ENCODE data around the gene PIGX.

PIGX gene

DNA sequence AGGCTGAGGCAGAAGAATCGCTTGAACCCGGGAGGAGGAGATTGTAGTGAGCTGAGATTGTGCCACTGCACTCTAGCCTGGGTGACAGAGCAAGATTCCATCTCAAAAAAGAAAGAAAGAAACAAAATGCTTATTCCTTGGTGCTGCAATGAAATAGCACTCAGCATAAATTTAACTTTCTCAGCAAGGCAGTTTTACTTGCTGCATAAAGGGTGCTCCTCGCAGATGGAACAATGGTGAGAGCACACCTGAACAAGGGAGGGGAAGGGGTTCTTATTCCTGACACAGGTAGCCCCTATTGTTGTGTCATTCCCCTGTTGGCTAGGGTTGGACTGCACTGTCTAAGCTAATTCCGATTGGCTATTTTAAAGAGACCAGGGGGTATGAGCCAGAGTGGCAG is 44.6 kb downstream of the PIGX start:
- DNase-seq (ENCODE audit: low read depth, low spot score): no peak

DNA sequence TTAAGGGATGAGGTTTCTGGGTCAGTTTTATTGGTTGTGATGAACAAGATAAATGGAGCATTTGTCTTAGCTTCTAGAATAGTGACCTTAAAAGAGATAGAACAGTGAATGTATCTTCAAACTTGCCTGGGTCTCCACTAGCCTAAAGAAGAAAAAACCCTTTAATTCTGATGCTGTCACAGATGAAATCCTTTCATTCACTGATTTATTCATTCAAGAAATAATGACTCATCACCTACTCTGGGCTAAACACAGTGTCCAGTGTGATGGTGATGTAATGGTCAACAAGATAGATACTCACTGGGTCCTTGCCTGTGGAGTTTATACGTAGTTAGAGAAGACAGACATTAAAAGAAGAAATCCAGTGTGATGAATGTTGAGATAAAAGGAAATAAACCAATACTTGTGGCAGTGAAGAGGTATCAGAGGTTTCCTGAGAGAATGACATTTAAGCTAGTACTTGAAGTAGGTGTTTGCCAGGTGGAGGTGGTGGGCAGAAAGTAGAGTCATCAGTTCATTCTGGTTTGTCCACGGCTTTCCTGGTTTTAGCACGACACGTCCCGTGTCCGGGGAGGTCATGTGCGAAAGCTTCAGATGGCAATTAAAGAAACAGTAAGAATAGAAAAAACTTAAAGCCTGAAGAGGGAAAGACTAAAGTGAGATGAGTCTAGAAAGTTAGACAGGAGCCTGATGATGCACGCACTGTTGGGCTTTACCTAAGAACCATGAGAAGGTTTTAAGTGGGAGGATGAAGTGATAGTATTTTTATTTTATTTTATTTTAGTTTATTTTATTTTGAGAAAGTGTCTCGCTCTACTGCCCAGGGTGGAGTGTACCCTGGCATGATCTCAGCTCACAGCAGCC is 45.9 kb downstream of the PIGX start:
- DNase-seq (ENCODE audit: low read depth, low spot score): peak; percentile 10

DNA sequence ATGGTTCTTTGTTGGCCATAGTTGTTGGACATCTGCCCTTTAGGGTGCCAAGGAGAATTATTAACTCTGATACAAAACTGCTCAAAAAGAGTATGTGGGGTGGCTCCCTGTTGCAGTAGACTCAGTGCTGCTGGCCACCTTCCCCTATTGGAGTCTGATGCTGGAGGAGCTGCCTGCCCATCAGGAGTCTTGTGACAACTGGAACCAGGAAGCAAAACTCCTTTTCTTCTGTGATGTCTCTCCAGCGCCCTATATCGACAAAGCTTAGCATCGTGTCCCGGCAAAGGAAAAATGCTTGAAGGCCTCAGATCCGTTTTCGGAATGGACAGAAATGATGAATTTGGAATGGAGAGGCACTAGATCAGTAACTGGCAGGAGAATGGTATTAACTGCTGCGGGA is 51.0 kb downstream of the PIGX start:
- no peak for DNase-seq (ENCODE audit: low read depth, low spot score)

DNA sequence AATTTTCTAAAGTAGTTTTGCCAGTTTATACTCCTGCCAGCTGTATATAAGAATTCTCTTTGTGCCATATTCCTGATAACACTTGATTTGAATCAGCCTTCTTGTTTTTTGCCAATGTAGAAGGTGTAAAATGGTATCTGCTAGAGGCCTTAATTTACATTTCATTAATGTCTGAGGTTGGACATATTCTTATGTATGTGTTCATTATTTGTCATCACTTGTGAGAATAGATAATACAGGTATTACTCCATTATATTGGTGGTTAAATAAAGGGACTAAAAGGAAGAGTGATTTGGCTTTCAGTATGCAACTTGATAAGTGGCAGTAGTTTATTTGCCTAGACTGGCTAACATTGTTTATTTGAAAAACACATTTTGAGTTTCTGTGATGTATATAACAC is 53.3 kb downstream of the PIGX start:
- no peak for DNase-seq (ENCODE audit: low read depth, low spot score)

DNA sequence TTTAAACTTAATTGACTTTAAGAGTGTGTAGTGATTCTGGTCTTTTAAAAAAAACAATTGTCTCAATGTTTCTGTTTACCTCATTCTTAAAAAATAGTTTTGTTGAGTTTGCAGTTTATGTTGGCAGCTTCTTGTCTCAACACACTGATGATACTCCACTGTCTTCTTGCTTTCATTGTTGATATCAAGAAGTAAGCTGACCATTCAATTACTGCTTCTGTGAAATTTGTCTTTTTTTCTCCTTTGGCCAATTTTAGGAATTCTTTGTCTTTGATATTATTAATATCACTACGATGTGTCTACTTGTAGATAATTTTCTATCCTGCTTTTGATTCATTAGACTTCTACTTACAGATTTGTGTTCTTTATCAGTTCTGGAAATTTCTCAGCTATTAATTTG is 58.9 kb downstream of the PIGX start:
- DNase-seq (ENCODE audit: low read depth, low spot score): no peak

DNA sequence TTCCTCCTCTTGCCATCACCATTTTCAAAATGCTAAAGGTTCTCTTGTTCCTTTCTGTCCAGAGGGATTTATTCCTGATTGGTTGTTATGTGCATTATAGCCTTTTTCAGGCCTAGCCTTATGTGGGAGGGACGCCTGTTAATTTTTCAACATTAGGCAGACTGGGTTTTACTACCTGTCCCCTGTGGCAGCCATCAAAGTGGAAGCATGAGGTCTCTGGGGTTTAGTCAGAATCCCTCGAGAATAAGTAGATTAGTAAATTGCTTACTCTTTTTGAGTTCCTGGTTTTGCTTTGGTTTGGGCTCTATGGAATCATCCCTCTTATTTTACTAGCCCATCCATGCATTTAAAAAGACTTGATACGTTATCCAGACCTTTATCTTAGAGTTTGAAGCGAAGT is 59.9 kb downstream of the PIGX start:
- no peak for DNase-seq (ENCODE audit: low read depth, low spot score)

DNA sequence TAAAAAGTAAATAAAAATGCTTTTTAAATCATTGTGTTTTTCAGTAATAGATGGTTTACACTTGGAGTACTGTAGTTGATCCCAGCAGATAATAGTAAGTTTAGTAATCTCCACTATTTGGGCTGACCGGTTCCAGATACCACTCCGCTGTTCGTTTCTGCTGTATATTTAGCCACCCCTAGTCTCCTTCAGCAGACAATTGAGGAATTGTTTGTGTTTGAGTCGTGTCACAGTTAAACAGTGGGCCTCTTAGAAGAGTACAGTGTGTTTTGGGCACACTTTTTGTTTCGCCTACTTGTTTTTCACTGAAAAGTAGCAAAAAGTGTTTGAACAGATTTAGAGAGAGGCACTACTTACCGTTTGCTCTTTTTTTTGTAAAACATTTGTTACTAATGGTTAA is 60.7 kb downstream of the PIGX start:
- no peak for DNase-seq (ENCODE audit: low read depth, low spot score)

DNA sequence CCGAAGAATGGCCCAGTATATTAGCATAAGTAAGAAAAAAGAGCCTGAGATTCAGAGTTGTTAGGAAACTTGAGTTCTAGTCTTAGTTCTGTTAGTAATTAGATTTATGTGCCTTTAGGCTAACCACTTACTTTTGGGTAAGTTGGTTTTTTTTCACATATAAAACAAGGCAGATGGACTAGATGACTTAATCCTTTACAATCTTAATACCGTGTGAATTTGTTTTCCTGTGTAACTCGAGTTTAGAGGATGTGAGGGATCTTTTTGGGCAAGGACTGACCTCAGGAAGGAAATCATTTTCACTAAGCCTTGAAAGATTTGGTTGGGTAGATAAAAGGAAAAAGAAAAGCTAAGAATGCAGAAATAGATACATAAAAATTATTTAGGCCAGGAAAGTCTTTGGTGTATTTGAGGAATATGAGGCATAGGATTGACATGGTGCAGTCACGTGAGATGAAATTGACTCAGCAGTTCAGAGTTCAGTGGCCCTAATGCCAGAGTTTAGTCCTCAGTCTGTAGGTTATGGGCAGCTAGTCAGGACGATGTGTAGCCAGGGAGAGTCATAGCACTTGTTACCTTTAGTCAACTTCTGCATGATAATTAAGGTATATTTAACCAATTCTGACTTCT is 62.1 kb downstream of the PIGX start:
- DNase-seq (ENCODE audit: low read depth, low spot score): no peak

DNA sequence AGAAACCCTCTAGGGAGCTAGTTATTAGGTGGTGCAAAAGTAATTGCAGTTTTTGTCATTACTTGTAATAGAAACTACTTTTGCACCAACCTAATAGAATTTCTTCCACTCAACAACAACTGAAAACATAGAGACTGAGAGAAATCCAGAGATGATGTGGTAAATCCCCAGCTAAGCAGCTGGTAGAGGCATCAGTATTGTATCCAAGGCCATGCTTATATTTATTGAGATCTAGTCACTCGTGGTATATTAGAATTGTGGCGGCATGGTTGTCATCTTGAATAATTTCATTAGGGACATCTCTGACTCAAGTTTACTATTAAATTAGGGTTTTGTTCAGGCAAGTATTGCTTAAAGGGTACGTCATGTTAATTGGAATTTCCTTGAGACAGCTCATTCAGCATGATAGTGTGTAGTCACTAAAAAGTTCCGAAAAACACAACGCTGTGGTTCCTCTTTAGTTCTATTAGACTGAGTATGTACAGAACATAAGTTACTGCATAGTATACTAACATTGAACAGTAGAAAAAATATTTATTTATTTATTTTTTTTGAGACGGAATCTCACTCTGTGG is 62.8 kb downstream of the PIGX start:
- no peak for DNase-seq (ENCODE audit: low read depth, low spot score)

DNA sequence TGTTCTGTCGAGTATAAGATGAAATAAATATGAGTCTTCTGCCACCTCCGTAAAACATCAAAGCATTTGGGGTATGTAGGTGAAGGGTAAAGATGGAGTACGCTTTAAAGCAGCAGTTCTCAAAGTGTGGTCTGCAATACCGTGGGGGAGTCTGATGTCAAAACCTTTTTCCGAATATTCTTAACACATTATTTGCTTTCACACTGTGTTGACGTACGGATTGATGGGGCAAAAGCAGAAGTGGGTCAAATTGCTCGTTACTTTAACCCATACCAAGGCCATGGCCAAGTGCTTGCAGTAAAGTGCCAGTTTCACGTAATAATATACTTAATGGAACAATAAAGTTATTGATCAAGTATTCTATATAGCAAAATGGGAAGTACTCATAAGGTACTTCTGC is 63.8 kb downstream of the PIGX start:
- no peak for DNase-seq (ENCODE audit: low read depth, low spot score)

DNA sequence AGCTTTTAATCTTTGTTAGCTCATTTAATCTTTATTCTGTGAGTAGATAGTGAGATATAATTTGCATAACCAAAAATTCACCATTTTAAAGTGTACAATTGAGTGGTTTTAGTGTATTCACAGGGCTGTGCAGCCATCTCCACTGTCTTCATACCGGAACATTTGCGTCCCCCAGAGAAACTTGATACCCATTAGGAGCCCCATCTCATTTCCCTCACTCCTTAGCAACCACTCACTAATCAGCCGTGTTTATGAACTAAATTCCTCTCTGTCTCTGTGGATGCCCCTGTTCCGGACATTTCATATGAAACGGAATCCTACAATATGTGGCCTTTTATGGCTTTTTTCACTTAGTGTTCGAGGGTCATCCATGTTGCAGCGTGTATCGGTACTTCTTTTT is 65.7 kb downstream of the PIGX start:
- DNase-seq (ENCODE audit: low read depth, low spot score): no peak

DNA sequence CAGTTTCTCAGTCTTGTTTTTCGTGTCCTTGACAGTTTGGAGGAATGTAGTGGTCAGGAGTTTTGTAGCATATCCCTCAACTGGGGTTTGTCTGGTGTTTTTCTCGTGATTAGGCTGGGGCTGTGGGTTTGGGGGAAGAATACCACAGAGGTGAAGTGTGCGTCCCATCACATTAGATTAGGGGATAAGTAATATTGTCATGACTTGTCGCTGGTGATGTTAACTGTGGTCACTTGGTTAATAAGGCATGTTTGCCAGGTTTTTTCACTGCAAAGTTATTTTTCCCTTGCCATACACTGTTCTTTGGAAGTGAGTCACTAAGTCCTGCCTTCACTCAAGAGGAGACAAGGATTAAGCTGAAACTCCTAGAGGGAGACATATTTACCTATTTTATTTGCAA is 66.6 kb downstream of the PIGX start:
- no peak for DNase-seq (ENCODE audit: low read depth, low spot score)

DNA sequence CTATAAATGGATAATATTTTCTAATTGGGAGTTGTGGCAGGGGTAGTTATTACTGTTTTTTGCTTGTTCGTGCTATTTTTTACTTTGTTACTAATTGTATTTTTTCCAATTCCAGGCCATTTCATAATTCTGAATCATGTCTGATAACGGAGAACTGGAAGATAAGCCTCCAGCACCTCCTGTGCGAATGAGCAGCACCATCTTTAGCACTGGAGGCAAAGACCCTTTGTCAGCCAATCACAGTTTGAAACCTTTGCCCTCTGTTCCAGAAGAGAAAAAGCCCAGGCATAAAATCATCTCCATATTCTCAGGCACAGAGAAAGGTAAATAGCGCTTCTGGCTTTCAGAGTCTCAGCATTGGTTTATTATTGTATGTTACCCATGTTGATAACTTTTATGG is 70.3 kb downstream of the PIGX start:
- no peak for DNase-seq (ENCODE audit: low read depth, low spot score)
